MCF 10A (cell line): ENCODE measurements around the gene MORC3. TPM values are rescaled to one million over a fixed set of nuclear protein-coding genes. Genes with fewer than 3 reads are reported as not detected.
"Not testable (repeated sequence)": the region's sequence is repeated elsewhere in the genome, so short reads cannot be mapped to it uniquely, and the experiment has no call there.

Experiments
- BruUV-seq: library from RNA; stranded (reverse); fragments of 400-500 nt; replicated peaks from 2 replicates; lab custom pipeline; 2021; lab: Mats Ljungman, UMichigan
- CTCF ChIA-PET: fragments of 300-600 bp; sonication (Branson Sonifier 250); formaldehyde crosslinking; extraction: SDS; loops from one replicate; lab custom pipeline; 2021; ENCODE audit warnings: antibody characterized with exemption, inconsistent platforms; lab: Yijun Ruan, JAX
- POLR2A ChIA-PET: fragments of 300-600, 350-650 bp; sonication (Branson Sonifier 250); formaldehyde crosslinking; extraction: SDS; loops from one replicate; lab custom pipeline; 2020; ENCODE audit warnings: antibody characterized with exemption, inconsistent platforms; lab: Yijun Ruan, JAX
- DNase-seq: peaks from one replicate; pipeline ENCODE4 v3.0.0-alpha.2; 2018; ENCODE audit not compliant: unreplicated experiment
- H3K27ac Mint-ChIP-seq: one replicate; pipeline ENCODE4 v1.8.0; 2022; ENCODE audit warnings: mild to moderate bottlenecking, low read depth, mixed read lengths; ENCODE audit not compliant: unreplicated experiment
- H3K27me3 Mint-ChIP-seq: one replicate; pipeline ENCODE4 v1.8.0; 2022; ENCODE audit warnings: mixed read lengths; ENCODE audit not compliant: insufficient read depth, unreplicated experiment
- H3K36me3 Mint-ChIP-seq: one replicate; pipeline ENCODE4 v1.8.0; 2022; ENCODE audit warnings: mild to moderate bottlenecking, moderate library complexity, mixed read lengths; ENCODE audit not compliant: insufficient read depth, unreplicated experiment
- H3K4me1 Mint-ChIP-seq: one replicate; pipeline ENCODE4 v1.8.0; 2022; ENCODE audit warnings: mixed read lengths; ENCODE audit not compliant: insufficient read depth, unreplicated experiment
- H3K4me3 Mint-ChIP-seq: one replicate; pipeline ENCODE4 v1.8.0; 2022; ENCODE audit warnings: mild to moderate bottlenecking, moderate library complexity, mixed read lengths; ENCODE audit not compliant: unreplicated experiment
- H3K9me3 Mint-ChIP-seq: one replicate; pipeline ENCODE4 v1.8.0; 2022; ENCODE audit warnings: mixed read lengths; ENCODE audit not compliant: unreplicated experiment
- CTCF ChIP-seq: fragments of 200-600 bp; IDR thresholded peaks from one replicate; pipeline ENCODE4 v1.8.0; 2022; ENCODE audit warnings: antibody characterized with exemption, mild to moderate bottlenecking; ENCODE audit not compliant: unreplicated experiment
- intact Hi-C: fragments of 100-400 bp; cut with micrococcal nuclease; formaldehyde crosslinking; loops from 2 replicates; pipeline ENCODE4 v1.14.1; 2022
- total RNA-seq: library from RNA; stranded (reverse); gene quantifications from 2 replicates; pipeline ENCODE4 v1.2.3, GENCODE V29; 2022

Gene MORC3
- total RNA-seq, 1 experiment from 2014 or later, result 31.1 TPM

- no TSS peak for BruUV-seq
- Mint-ChIP-seq H3K4me1 (no peaks in the 10 kb centered on the region), H3K4me3 (no peak overlapping the region), H3K9me3 (no peaks in the 10 kb centered on the region), H3K27me3 (no peaks in the 10 kb centered on the region), H3K27ac (no peak overlapping the region), H3K36me3 (peaks cover 29% of the 10 kb centered on the region)
- no peak for TF ChIP-seq CTCF
- POLR2A ChIA-PET, result interaction anchor here (0.6 to 0.9 kb wide), 3 partner anchors 45 to 112 kb away, joined by 3 to 4 read pairs (median 3); partner anchors contain the start of gene MORC3
- CTCF ChIA-PET, result no interaction called here
- DNase-seq, result no peak
- intact Hi-C loops, result no loop called here
Observed at GRCh38 chr21:36381841-36382589, 62.0 kb downstream of the MORC3 start.

DNA sequence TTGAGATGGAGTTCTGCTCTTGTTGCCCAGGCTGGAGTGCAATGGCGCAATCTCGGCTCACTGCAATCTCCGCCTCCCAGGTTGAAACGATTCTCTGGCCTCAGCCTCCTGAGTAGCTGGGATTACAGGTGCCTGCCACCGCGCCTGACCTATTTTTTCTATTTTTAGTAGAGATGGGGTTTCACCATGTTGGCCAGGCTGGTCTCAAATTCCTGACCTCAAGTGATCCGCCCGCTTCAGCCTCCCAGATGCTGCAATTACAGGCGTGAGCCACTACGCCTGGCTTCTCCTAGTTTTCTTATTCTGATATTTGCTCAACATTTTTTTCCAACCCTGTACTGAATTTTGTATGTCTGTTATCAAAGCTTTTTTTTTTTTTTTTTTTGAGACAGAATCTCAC is 62.7 kb downstream of the MORC3 start:
- POLR2A ChIA-PET, result interaction anchor here (1.8 kb wide), 1 partner anchor 46 kb away, joined by 6 read pairs; no protein-coding TSS in a partner anchor
- H3K4me3 Mint-ChIP-seq, H3K27ac Mint-ChIP-seq, H3K27me3 Mint-ChIP-seq, H3K9me3 Mint-ChIP-seq, CTCF ChIA-PET, DNase-seq, H3K4me1 Mint-ChIP-seq, BruUV-seq, intact Hi-C loops: not testable (repeated sequence)
- peaks cover 22% of the 10 kb centered on the region for H3K36me3 Mint-ChIP-seq

DNA sequence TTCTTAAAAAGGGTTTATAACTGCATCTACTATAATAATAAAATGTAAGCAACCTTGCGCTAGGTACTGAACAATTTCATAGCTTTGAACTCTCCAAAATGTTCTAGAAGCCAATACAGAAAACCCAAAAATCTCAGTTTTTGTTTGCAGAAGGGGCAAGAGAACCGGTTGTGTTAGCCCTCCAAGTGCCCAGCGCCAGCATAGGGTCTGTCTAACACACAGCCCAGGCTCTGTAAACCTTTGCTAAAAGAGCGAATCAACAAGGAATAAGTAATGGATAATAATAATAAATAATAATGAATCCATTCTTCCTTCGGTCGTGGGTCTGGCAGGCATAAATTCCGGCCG is 64.9 kb downstream of the MORC3 start:
- H3K9me3 Mint-ChIP-seq, result no peaks in the 10 kb centered on the region
- no peak for DNase-seq
- H3K27me3 Mint-ChIP-seq, result no peaks in the 10 kb centered on the region
- TF ChIP-seq CTCF, result no peak
- ChIA-PET POLR2A (interaction anchor here (1.0 to 2.3 kb wide), 2 partner anchors 29 to 45 kb away, joined by 3 to 8 read pairs; no protein-coding TSS in a partner anchor), CTCF (interaction anchor here (0.8 kb wide), 1 partner anchor 1219 kb away, joined by 5 read pairs; no protein-coding TSS in a partner anchor)
- peaks cover 12% of the 10 kb centered on the region for H3K36me3 Mint-ChIP-seq
- BruUV-seq, result no TSS peak
- no peak overlapping the region for H3K27ac Mint-ChIP-seq
- no peaks in the 10 kb centered on the region for H3K4me1 Mint-ChIP-seq
- H3K4me3 Mint-ChIP-seq, result peak overlapping the region; percentile 70
- intact Hi-C loops, result loop anchor here (5.0 kb wide), 1 partner anchor 243 kb away; no protein-coding TSS in a partner anchor

DNA sequence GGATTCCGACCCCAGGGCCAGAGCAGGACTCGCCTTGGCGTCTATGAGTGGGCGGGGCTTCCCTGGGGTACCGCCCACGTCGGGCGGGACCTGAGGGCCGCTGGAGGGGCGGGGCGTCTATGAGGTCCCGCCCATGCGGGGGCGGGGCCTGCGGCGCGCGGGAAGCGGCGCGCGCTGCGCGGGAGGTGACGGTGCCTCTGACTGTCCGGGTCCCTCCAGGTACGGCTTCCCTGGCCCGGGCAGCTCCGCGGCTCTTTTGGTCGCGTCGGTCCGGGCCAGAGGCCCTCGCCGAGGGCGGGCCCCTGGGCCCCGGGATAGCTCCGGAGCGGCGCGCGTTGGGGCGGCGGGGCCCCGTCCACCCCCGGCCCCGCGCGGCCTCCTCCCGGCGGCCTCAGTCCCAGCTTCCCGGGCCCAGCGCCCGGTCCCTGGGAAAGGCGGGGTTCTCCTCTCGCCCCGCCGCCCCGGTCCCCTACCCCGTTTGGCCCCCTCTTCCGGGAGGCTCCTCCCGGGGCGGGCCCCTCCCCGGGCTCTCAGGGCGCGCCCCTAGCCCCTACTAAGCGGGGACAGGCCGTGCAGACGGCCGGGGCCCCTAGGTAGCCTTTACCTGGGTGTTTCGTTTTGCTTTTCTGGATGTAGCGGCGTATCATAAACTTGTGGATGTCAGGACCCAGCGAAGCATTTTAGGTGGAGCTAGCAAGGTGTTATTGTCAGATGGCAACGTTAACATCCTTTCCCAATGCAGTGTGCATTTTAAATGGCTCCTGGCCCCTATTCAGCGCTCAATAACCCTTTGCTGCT is 65.4 kb downstream of the MORC3 start, which contains the start of gene CHAF1B:
TSS of gene CHAF1B (plus strand) at position 160 of the 798 bp plus-strand sequence. CDS start 745 bp downstream, outside the sequence.
- TF ChIP-seq CTCF, result no peak
- BruUV-seq, result no TSS peak
- Mint-ChIP-seq H3K9me3 (no peaks in the 10 kb centered on the region), H3K4me1 (no peaks in the 10 kb centered on the region), H3K36me3 (peaks cover 12% of the 10 kb centered on the region), H3K4me3 (peak within 1 kb of the TSS; percentile 70), H3K27ac (no peak within 1 kb of the TSS), H3K27me3 (no peaks in the 10 kb centered on the region)
- DNase-seq, result peak; percentile 82
- intact Hi-C loops, result loop anchor here (5.0 kb wide), 1 partner anchor 243 kb away; no protein-coding TSS in a partner anchor
- CTCF ChIA-PET, result interaction anchor here (0.8 kb wide), 1 partner anchor 1218 kb away, joined by 5 read pairs; no protein-coding TSS in a partner anchor
- POLR2A ChIA-PET, result interaction anchor here (0.5 to 2.3 kb wide), 5 partner anchors 14 to 1369 kb away, joined by 3 to 8 read pairs (median 3); no protein-coding TSS in a partner anchor
